ENCODE measurements around the gene ZNF385D.

Gene ZNF385D

GRCh38 chr3:21641959-21642358 lies 109.1 kb downstream of the ZNF385D start:
- H3K4me1 ChIP-seq (ENCODE audit: control insufficient read depth, insufficient read depth, low read length), result peaks cover 3% of the 10 kb centered on the region
- H3K27me3 ChIP-seq (ENCODE audit: control insufficient read depth, insufficient read depth, low read length), result no peaks in the 10 kb centered on the region
- H3K36me3 ChIP-seq (ENCODE audit: control insufficient read depth, insufficient read depth, low read length), result no peaks in the 10 kb centered on the region
- no peaks in the 10 kb centered on the region for H3K9me3 ChIP-seq (ENCODE audit: control insufficient read depth, insufficient read depth, low read length)
- no peak overlapping the region for H3K9ac ChIP-seq (ENCODE audit: low read depth, low read length)
- H3K4me3 ChIP-seq (ENCODE audit: low read depth, low read length), result no peak overlapping the region

GRCh38 chr3:21638488-21638887 lies 112.5 kb downstream of the ZNF385D start:
- Histone ChIP-seq H3K9me3 (ENCODE audit: control insufficient read depth, insufficient read depth, low read length) (no peaks in the 10 kb centered on the region), H3K9ac (ENCODE audit: low read depth, low read length) (no peak overlapping the region), H3K4me3 (ENCODE audit: low read depth, low read length) (no peak overlapping the region), H3K36me3 (ENCODE audit: control insufficient read depth, insufficient read depth, low read length) (no peaks in the 10 kb centered on the region), H3K27me3 (ENCODE audit: control insufficient read depth, insufficient read depth, low read length) (no peaks in the 10 kb centered on the region), H3K4me1 (ENCODE audit: control insufficient read depth, insufficient read depth, low read length) (no peaks in the 10 kb centered on the region)

- Histone ChIP-seq H3K36me3 (ENCODE audit: control insufficient read depth, insufficient read depth, low read length) (no peaks in the 10 kb centered on the region), H3K4me3 (ENCODE audit: low read depth, low read length) (no peak overlapping the region), H3K27me3 (ENCODE audit: control insufficient read depth, insufficient read depth, low read length) (no peaks in the 10 kb centered on the region), H3K4me1 (ENCODE audit: control insufficient read depth, insufficient read depth, low read length) (no peaks in the 10 kb centered on the region), H3K9me3 (ENCODE audit: control insufficient read depth, insufficient read depth, low read length) (no peaks in the 10 kb centered on the region), H3K9ac (ENCODE audit: low read depth, low read length) (no peak overlapping the region)
Measured at GRCh38 chr3:21634112-21634511, 116.9 kb downstream of the ZNF385D start.

GRCh38 chr3:21624524-21624923 lies 126.5 kb downstream of the ZNF385D start:
- Histone ChIP-seq H3K4me1 (ENCODE audit: control insufficient read depth, insufficient read depth, low read length) (no peaks in the 10 kb centered on the region), H3K9ac (ENCODE audit: low read depth, low read length) (no peak overlapping the region), H3K27me3 (ENCODE audit: control insufficient read depth, insufficient read depth, low read length) (no peaks in the 10 kb centered on the region), H3K9me3 (ENCODE audit: control insufficient read depth, insufficient read depth, low read length) (no peaks in the 10 kb centered on the region), H3K4me3 (ENCODE audit: low read depth, low read length) (no peak overlapping the region), H3K36me3 (ENCODE audit: control insufficient read depth, insufficient read depth, low read length) (no peaks in the 10 kb centered on the region)

GRCh38 chr3:21621181-21621651 lies 129.8 kb downstream of the ZNF385D start:
- Histone ChIP-seq H3K9me3 (ENCODE audit: control insufficient read depth, insufficient read depth, low read length) (no peaks in the 10 kb centered on the region), H3K27me3 (ENCODE audit: control insufficient read depth, insufficient read depth, low read length) (no peaks in the 10 kb centered on the region), H3K36me3 (ENCODE audit: control insufficient read depth, insufficient read depth, low read length) (no peaks in the 10 kb centered on the region), H3K9ac (ENCODE audit: low read depth, low read length) (no peak overlapping the region), H3K4me3 (ENCODE audit: low read depth, low read length) (no peak overlapping the region), H3K4me1 (ENCODE audit: control insufficient read depth, insufficient read depth, low read length) (no peaks in the 10 kb centered on the region)

- H3K9me3 ChIP-seq (ENCODE audit: control insufficient read depth, insufficient read depth, low read length), result no peaks in the 10 kb centered on the region
- no peak overlapping the region for H3K4me3 ChIP-seq (ENCODE audit: low read depth, low read length)
- no peaks in the 10 kb centered on the region for H3K4me1 ChIP-seq (ENCODE audit: control insufficient read depth, insufficient read depth, low read length)
- no peaks in the 10 kb centered on the region for H3K36me3 ChIP-seq (ENCODE audit: control insufficient read depth, insufficient read depth, low read length)
- no peaks in the 10 kb centered on the region for H3K27me3 ChIP-seq (ENCODE audit: control insufficient read depth, insufficient read depth, low read length)
- no peak overlapping the region for H3K9ac ChIP-seq (ENCODE audit: low read depth, low read length)
Measured at GRCh38 chr3:21620511-21621155, 130.4 kb downstream of the ZNF385D start.

- Histone ChIP-seq H3K4me3 (ENCODE audit: low read depth, low read length) (no peak overlapping the region), H3K27me3 (ENCODE audit: control insufficient read depth, insufficient read depth, low read length) (no peaks in the 10 kb centered on the region), H3K9ac (ENCODE audit: low read depth, low read length) (no peak overlapping the region), H3K9me3 (ENCODE audit: control insufficient read depth, insufficient read depth, low read length) (no peaks in the 10 kb centered on the region), H3K4me1 (ENCODE audit: control insufficient read depth, insufficient read depth, low read length) (no peaks in the 10 kb centered on the region), H3K36me3 (ENCODE audit: control insufficient read depth, insufficient read depth, low read length) (no peaks in the 10 kb centered on the region)
Measured at GRCh38 chr3:21618695-21619094, 132.3 kb downstream of the ZNF385D start.

- H3K27me3 ChIP-seq (ENCODE audit: control insufficient read depth, insufficient read depth, low read length), result no peaks in the 10 kb centered on the region
- H3K9ac ChIP-seq (ENCODE audit: low read depth, low read length), result no peak overlapping the region
- no peaks in the 10 kb centered on the region for H3K9me3 ChIP-seq (ENCODE audit: control insufficient read depth, insufficient read depth, low read length)
- H3K4me1 ChIP-seq (ENCODE audit: control insufficient read depth, insufficient read depth, low read length), result no peaks in the 10 kb centered on the region
- H3K4me3 ChIP-seq (ENCODE audit: low read depth, low read length), result no peak overlapping the region
- H3K36me3 ChIP-seq (ENCODE audit: control insufficient read depth, insufficient read depth, low read length), result no peaks in the 10 kb centered on the region
Measured at GRCh38 chr3:21613372-21614070, 137.5 kb downstream of the ZNF385D start.

GRCh38 chr3:21601178-21601577 lies 149.8 kb downstream of the ZNF385D start:
- peaks cover 3% of the 10 kb centered on the region for H3K4me1 ChIP-seq (ENCODE audit: control insufficient read depth, insufficient read depth, low read length)
- no peak overlapping the region for H3K4me3 ChIP-seq (ENCODE audit: low read depth, low read length)
- H3K27me3 ChIP-seq (ENCODE audit: control insufficient read depth, insufficient read depth, low read length), result no peaks in the 10 kb centered on the region
- H3K9ac ChIP-seq (ENCODE audit: low read depth, low read length), result no peak overlapping the region
- H3K36me3 ChIP-seq (ENCODE audit: control insufficient read depth, insufficient read depth, low read length), result no peaks in the 10 kb centered on the region
- H3K9me3 ChIP-seq (ENCODE audit: control insufficient read depth, insufficient read depth, low read length), result no peaks in the 10 kb centered on the region

GRCh38 chr3:21599890-21600289 lies 151.1 kb downstream of the ZNF385D start:
- no peaks in the 10 kb centered on the region for H3K9me3 ChIP-seq (ENCODE audit: control insufficient read depth, insufficient read depth, low read length)
- H3K4me3 ChIP-seq (ENCODE audit: low read depth, low read length), result no peak overlapping the region

GRCh38 chr3:21592828-21593227 lies 158.2 kb downstream of the ZNF385D start:
- Histone ChIP-seq H3K4me3 (ENCODE audit: low read depth, low read length) (no peak overlapping the region), H3K27me3 (ENCODE audit: control insufficient read depth, insufficient read depth, low read length) (no peaks in the 10 kb centered on the region), H3K9me3 (ENCODE audit: control insufficient read depth, insufficient read depth, low read length) (no peaks in the 10 kb centered on the region), H3K4me1 (ENCODE audit: control insufficient read depth, insufficient read depth, low read length) (no peaks in the 10 kb centered on the region), H3K9ac (ENCODE audit: low read depth, low read length) (no peak overlapping the region), H3K36me3 (ENCODE audit: control insufficient read depth, insufficient read depth, low read length) (no peaks in the 10 kb centered on the region)

More at GRCh38 chr3:21599890-21600289, 151.1 kb downstream of the ZNF385D start:
- no peak overlapping the region for H3K9ac ChIP-seq (ENCODE audit: low read depth, low read length)
- H3K27me3 ChIP-seq (ENCODE audit: control insufficient read depth, insufficient read depth, low read length), result no peaks in the 10 kb centered on the region
- no peaks in the 10 kb centered on the region for H3K36me3 ChIP-seq (ENCODE audit: control insufficient read depth, insufficient read depth, low read length)
- peaks cover 3% of the 10 kb centered on the region for H3K4me1 ChIP-seq (ENCODE audit: control insufficient read depth, insufficient read depth, low read length)

GRCh38 chr3:21587894-21588293 lies 163.1 kb downstream of the ZNF385D start:
- H3K4me1 ChIP-seq (ENCODE audit: control insufficient read depth, insufficient read depth, low read length), result no peaks in the 10 kb centered on the region
- H3K27me3 ChIP-seq (ENCODE audit: control insufficient read depth, insufficient read depth, low read length), result no peaks in the 10 kb centered on the region
- H3K4me3 ChIP-seq (ENCODE audit: low read depth, low read length), result no peak overlapping the region
- H3K36me3 ChIP-seq (ENCODE audit: control insufficient read depth, insufficient read depth, low read length), result no peaks in the 10 kb centered on the region
- no peak overlapping the region for H3K9ac ChIP-seq (ENCODE audit: low read depth, low read length)
- no peaks in the 10 kb centered on the region for H3K9me3 ChIP-seq (ENCODE audit: control insufficient read depth, insufficient read depth, low read length)

Measured in iPS-15b (cell line).